WTC11 (cell line): ENCODE results near the gene UBL4B.

Experiments
- AFF4 ChIP-seq: sonication (generic); formaldehyde crosslinking; IDR thresholded peaks from 2 replicates; pipeline ENCODE4 v1.8.1; 2023; ENCODE audit warnings: mild to moderate bottlenecking, missing genetic modification reagents, borderline replicate concordance
- FOXJ3 ChIP-seq: sonication (generic); formaldehyde crosslinking; IDR thresholded peaks from 2 replicates; pipeline ENCODE4 v1.9.0; 2021; ENCODE audit warnings: missing genetic modification reagents, mild to moderate bottlenecking, borderline replicate concordance
- NFYB ChIP-seq: sonication (generic); formaldehyde crosslinking; conservative IDR thresholded peaks from 2 replicates; pipeline ENCODE4 v1.8.0; 2022; ENCODE audit warnings: low read depth, missing genetic modification reagents
- NR3C1 ChIP-seq: sonication (generic); formaldehyde crosslinking; conservative IDR thresholded peaks from 2 replicates; pipeline ENCODE4 v1.8.1; 2023; ENCODE audit warnings: low read depth, mild to moderate bottlenecking, missing genetic modification reagents
- PRRX2 ChIP-seq: fragments of 250-450 bp; sonication (Bioruptor Pico); IDR thresholded peaks from 2 replicates; pipeline ENCODE4 v1.8.0; 2021; ENCODE audit warnings: mild to moderate bottlenecking
- SP1 ChIP-seq: sonication (generic); formaldehyde crosslinking; conservative IDR thresholded peaks from 2 replicates; pipeline ENCODE4 v1.8.1; 2022; ENCODE audit warnings: missing genetic modification reagents
- TEAD1 ChIP-seq: sonication (generic); formaldehyde crosslinking; IDR thresholded peaks from 2 replicates; pipeline ENCODE4 v1.8.0; 2022; ENCODE audit warnings: mild to moderate bottlenecking, missing genetic modification reagents
- TP53 ChIP-seq: sonication (generic); formaldehyde crosslinking; IDR thresholded peaks from 2 replicates; pipeline ENCODE4 v1.8.1; 2023; ENCODE audit warnings: mild to moderate bottlenecking, missing genetic modification reagents
- ZNF317 ChIP-seq: sonication (generic); formaldehyde crosslinking; IDR thresholded peaks from 2 replicates; pipeline ENCODE4 v1.8.1; 2023; ENCODE audit warnings: low read depth, mild to moderate bottlenecking, moderate library complexity, missing genetic modification reagents, borderline replicate concordance
- TF ChIP-seq, protein P1 (sequence below): sonication (generic); formaldehyde crosslinking; conservative IDR thresholded peaks from 2 replicates; pipeline ENCODE4 v1.8.1; 2022; ENCODE audit warnings: mild to moderate bottlenecking, missing genetic modification reagents
- TF ChIP-seq, protein P2 (sequence below): fragments of 200-600 bp; IDR thresholded peaks from 2 replicates; pipeline ENCODE4 v1.8.0; 2022; ENCODE audit warnings: antibody characterized with exemption
- TF ChIP-seq, protein P3 (sequence below): sonication (generic); formaldehyde crosslinking; IDR thresholded peaks from 2 replicates; pipeline ENCODE4 v1.8.1; 2023; ENCODE audit warnings: mild to moderate bottlenecking, missing genetic modification reagents, moderate library complexity

- TF ChIP-seq NFYB: no peak
- TF ChIP-seq, protein P1, sequence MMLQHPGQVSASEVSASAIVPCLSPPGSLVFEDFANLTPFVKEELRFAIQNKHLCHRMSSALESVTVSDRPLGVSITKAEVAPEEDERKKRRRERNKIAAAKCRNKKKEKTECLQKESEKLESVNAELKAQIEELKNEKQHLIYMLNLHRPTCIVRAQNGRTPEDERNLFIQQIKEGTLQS: no peak
- no peak for TF ChIP-seq FOXJ3 (CRISPR knock-in tag)
- TF ChIP-seq ZNF317 (CRISPR knock-in tag): no peak
- no peak for TF ChIP-seq PRRX2 (CRISPR knock-in tag)
- TF ChIP-seq NR3C1: no peak
- no peak for TF ChIP-seq SP1 (CRISPR knock-in tag)
- TF ChIP-seq, protein P2, sequence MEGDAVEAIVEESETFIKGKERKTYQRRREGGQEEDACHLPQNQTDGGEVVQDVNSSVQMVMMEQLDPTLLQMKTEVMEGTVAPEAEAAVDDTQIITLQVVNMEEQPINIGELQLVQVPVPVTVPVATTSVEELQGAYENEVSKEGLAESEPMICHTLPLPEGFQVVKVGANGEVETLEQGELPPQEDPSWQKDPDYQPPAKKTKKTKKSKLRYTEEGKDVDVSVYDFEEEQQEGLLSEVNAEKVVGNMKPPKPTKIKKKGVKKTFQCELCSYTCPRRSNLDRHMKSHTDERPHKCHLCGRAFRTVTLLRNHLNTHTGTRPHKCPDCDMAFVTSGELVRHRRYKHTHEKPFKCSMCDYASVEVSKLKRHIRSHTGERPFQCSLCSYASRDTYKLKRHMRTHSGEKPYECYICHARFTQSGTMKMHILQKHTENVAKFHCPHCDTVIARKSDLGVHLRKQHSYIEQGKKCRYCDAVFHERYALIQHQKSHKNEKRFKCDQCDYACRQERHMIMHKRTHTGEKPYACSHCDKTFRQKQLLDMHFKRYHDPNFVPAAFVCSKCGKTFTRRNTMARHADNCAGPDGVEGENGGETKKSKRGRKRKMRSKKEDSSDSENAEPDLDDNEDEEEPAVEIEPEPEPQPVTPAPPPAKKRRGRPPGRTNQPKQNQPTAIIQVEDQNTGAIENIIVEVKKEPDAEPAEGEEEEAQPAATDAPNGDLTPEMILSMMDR: no peak
- no peak for TF ChIP-seq AFF4 (CRISPR knock-in tag)
- TF ChIP-seq TP53 (CRISPR knock-in tag): no peak
- TF ChIP-seq, protein P3, sequence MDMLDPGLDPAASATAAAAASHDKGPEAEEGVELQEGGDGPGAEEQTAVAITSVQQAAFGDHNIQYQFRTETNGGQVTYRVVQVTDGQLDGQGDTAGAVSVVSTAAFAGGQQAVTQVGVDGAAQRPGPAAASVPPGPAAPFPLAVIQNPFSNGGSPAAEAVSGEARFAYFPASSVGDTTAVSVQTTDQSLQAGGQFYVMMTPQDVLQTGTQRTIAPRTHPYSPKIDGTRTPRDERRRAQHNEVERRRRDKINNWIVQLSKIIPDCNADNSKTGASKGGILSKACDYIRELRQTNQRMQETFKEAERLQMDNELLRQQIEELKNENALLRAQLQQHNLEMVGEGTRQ (CRISPR knock-in tag): no peak
- TF ChIP-seq TEAD1 (CRISPR knock-in tag): no peak
Measured at GRCh38 chr1:110067893-110068645, 44.2 kb upstream of the UBL4B start.
